Keratinocyte (primary cell): ENCODE measurements around the gene STRADB. TPM values are rescaled to one million over a fixed set of nuclear protein-coding genes. Genes with fewer than 3 reads are reported as not detected.

Experiments used
- DNase-seq: peaks from one replicate; pipeline ENCODE4 v3.0.0-alpha.2; 2011; ENCODE audit warnings: low read depth, missing footprints, low spot score
- FAIRE-seq: peaks from 2 replicates; lab custom pipeline; 2011; peaks lifted over from hg19 to GRCh38; lab: Jason Lieb, UNC
- H2AFZ ChIP-seq: 2 replicates; pipeline ENCODE4 v1.6.0; 2012; ENCODE audit warnings: low read length, control low read depth, inconsistent platforms; ENCODE audit not compliant: control insufficient read depth
- H3K27ac ChIP-seq: 2 replicates; pipeline ENCODE4 v1.5.1; 2011; ENCODE audit warnings: low read length; ENCODE audit not compliant: control insufficient read depth, insufficient read depth
- H3K27me3 ChIP-seq: 3 replicates; pipeline ENCODE4 v1.6.0; 2011; ENCODE audit warnings: low read length; ENCODE audit not compliant: control insufficient read depth, insufficient read depth; ENCODE audit errors: extremely low read depth
- H3K36me3 ChIP-seq, 2 experiments: 2 replicates in 1 of 2; 3 replicates in 1 of 2; pipeline ENCODE4 v1.5.1; 2011; ENCODE audit warnings: low read length in 2 of 2, mild to moderate bottlenecking in 1 of 2; ENCODE audit not compliant: control insufficient read depth in 2 of 2, insufficient read depth in 2 of 2; ENCODE audit errors: extremely low read depth in 1 of 2
- H3K4me1 ChIP-seq: 3 replicates; pipeline ENCODE4 v1.5.1; 2011; ENCODE audit warnings: low read length; ENCODE audit not compliant: control insufficient read depth, insufficient read depth; ENCODE audit errors: extremely low read depth
- H3K4me2 ChIP-seq: 3 replicates; pipeline ENCODE4 v1.6.0; 2011; ENCODE audit warnings: low read depth, low read length; ENCODE audit not compliant: control insufficient read depth, insufficient read depth; ENCODE audit errors: extremely low read depth
- H3K4me3 ChIP-seq, 3 experiments: fragments of 200-600 bp in 1 of 3; sonication (generic) in 1 of 3; 2 replicates in 2 of 3; 3 replicates in 1 of 3; pipeline ENCODE4 v1.5.1; 2011 to 2016; ENCODE audit warnings: low read length in 3 of 3, mild to moderate bottlenecking in 3 of 3, control low read depth in 2 of 3, inconsistent platforms in 1 of 3, low read depth in 1 of 3, mixed read lengths in 1 of 3, mixed run types in 1 of 3, moderate library complexity in 1 of 3; ENCODE audit not compliant: control insufficient read depth in 2 of 3, insufficient read depth in 2 of 3; ENCODE audit errors: extremely low read depth in 1 of 3
- H3K79me2 ChIP-seq: 2 replicates; pipeline ENCODE4 v1.6.0; 2012; ENCODE audit warnings: low read length; ENCODE audit not compliant: control insufficient read depth, insufficient read depth
- H3K9ac ChIP-seq: 3 replicates; pipeline ENCODE4 v1.6.0; 2011; ENCODE audit warnings: low read length; ENCODE audit not compliant: control insufficient read depth, insufficient read depth; ENCODE audit errors: extremely low read depth
- H3K9me1 ChIP-seq: 3 replicates; pipeline ENCODE4 v1.6.0; 2011; ENCODE audit warnings: low read length; ENCODE audit not compliant: control insufficient read depth, insufficient read depth; ENCODE audit errors: extremely low read depth
- H3K9me3 ChIP-seq: 2 replicates; pipeline ENCODE4 v1.5.1; 2012; ENCODE audit warnings: low read depth, low read length; ENCODE audit not compliant: control insufficient read depth
- H4K20me1 ChIP-seq: 3 replicates; pipeline ENCODE4 v1.6.0; 2011; ENCODE audit warnings: low read length; ENCODE audit not compliant: control insufficient read depth, insufficient read depth; ENCODE audit errors: extremely low read depth
- EZH2 ChIP-seq: IDR thresholded peaks from one replicate; pipeline ENCODE4 v1.6.1; 2012; ENCODE audit warnings: inconsistent platforms, mild to moderate bottlenecking, low read length, moderate library complexity
- dilution Hi-C: fragments of 300-500 bp; cut with MboI; formaldehyde crosslinking; loops from one replicate; pipeline ENCODE4 v1.7.0; 2020; ENCODE audit warnings: low sequenced_read_pairs; ENCODE audit not compliant: extremely low pct_ligation_motif_present
- polyA plus RNA-seq, 5 experiments: library from polyadenylated mRNA; depleted of rRNA in 3 of 5; stranded (reverse) in 3 of 5; stranded (forward) in 1 of 5; unstranded in 1 of 5; fragments of >200 nt; gene quantifications; 1 replicate in 1 of 5; 2 replicates in 3 of 5; 3 replicates in 1 of 5; pipeline versions ENCODE4 v1.2.1 to v1.2.3, GENCODE V29; 2011 to 2012; ENCODE audit warnings: missing spikeins in 2 of 5, low read depth in 1 of 5, low replicate concordance in 1 of 5
- TF ChIP-seq, protein P1 (sequence below), 3 experiments: IDR thresholded peaks in 1 of 3; conservative IDR thresholded peaks in 1 of 3; optimal IDR thresholded peaks in 1 of 3; 2 replicates in 2 of 3; 3 replicates in 1 of 3; pipeline versions ENCODE3 to v1.5.1; 2011; ENCODE audit warnings: low read length in 3 of 3, mild to moderate bottlenecking in 3 of 3, moderate library complexity in 2 of 3, control low read depth in 1 of 3, inconsistent platforms in 1 of 3; ENCODE audit not compliant: insufficient read depth in 2 of 3; ENCODE audit errors: extremely low read depth in 1 of 3

STRADB gene
- polyA plus RNA-seq, 1 donor (not counting 4 experiments of a cell fraction or from before 2014, with no cell fraction given) = 14.6 TPM

DNA sequence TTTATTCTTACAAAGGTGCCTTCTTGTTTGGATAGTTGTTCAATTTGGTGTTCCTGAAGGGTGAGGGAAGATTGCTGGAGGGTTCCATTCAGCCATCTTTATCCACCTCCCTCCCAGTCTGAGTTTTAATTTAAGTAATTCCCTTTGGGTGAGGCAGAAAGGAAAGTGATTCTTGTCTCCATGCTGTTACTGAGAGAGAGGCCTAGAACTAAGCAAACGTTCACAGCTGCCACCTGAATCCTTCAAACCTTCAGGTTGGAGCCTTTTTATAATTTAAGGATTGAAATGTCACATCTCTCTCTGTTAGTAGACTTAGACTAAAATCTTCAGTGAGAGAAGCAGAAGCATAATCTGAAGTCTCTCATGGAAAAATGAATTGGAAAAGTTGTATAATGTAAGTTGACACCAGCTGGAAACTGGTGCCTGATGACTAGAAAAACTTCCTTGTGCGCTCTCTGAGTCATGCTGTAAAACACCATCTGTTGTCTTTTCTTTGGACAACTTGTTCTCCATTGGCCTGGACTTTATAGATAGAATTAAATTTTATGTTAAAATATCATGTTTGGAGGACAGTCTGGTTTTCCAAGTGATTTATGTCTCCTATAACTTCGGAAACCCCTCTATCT lies 14.6 kb downstream of the STRADB start:
- no peaks in the 10 kb centered on the region for H3K27me3 ChIP-seq
- no peak overlapping the region for H3K27ac ChIP-seq
- H3K36me3 ChIP-seq = peaks cover 6 to 10% of the 10 kb centered on the region in 2 experiments
- FAIRE-seq = peak; percentile 57
- no peak for DNase-seq
- dilution Hi-C loops = no loop called here
- H3K9ac ChIP-seq = no peak overlapping the region
- no peak overlapping the region for H3K4me2 ChIP-seq
- H3K4me1 ChIP-seq = peaks cover 5% of the 10 kb centered on the region
- no peaks in the 10 kb centered on the region for H3K79me2 ChIP-seq
- no peaks in the 10 kb centered on the region for H3K9me3 ChIP-seq
- no peaks in the 10 kb centered on the region for H4K20me1 ChIP-seq
- TF ChIP-seq, protein P1, sequence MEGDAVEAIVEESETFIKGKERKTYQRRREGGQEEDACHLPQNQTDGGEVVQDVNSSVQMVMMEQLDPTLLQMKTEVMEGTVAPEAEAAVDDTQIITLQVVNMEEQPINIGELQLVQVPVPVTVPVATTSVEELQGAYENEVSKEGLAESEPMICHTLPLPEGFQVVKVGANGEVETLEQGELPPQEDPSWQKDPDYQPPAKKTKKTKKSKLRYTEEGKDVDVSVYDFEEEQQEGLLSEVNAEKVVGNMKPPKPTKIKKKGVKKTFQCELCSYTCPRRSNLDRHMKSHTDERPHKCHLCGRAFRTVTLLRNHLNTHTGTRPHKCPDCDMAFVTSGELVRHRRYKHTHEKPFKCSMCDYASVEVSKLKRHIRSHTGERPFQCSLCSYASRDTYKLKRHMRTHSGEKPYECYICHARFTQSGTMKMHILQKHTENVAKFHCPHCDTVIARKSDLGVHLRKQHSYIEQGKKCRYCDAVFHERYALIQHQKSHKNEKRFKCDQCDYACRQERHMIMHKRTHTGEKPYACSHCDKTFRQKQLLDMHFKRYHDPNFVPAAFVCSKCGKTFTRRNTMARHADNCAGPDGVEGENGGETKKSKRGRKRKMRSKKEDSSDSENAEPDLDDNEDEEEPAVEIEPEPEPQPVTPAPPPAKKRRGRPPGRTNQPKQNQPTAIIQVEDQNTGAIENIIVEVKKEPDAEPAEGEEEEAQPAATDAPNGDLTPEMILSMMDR (optimal IDR thresholded peaks at IDR 0.05 in 1 of 3, IDR thresholded peaks at IDR 0.05 in 1 of 3, conservative IDR thresholded peaks at IDR 0.05 in 1 of 3; ENCODE audit: extremely low read depth in 1 of 3, insufficient read depth in 2 of 3, low read length in 3 of 3) = no peak
- TF ChIP-seq EZH2 = no peak
- H3K9me1 ChIP-seq = no peaks in the 10 kb centered on the region
- no peak overlapping the region for H2AFZ ChIP-seq
- no peak overlapping the region for H3K4me3 ChIP-seq

DNA sequence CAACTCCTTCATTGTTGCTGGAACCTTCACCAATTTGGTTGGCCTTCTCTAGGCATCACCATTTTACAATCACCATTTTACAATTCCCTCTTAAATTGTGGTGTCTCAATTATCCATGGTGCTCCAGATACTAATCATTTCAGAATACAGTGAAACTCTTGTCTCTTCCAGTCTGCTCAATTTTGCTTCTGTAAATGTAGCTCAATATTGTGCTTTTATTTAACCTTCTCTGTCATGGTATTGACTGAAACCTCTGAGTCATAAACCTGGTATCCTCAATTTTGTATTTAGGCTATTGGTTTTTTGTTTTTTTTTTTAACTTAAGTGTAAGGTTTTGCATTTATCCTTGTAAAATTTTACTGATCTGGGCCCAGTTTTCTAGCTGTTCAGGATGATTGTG lies 16.1 kb downstream of the STRADB start:
- no peak overlapping the region for H3K9ac ChIP-seq
- no peak overlapping the region for H3K4me3 ChIP-seq
- TF ChIP-seq EZH2 = no peak
- TF ChIP-seq, protein P1 (optimal IDR thresholded peaks at IDR 0.05 in 1 of 3, IDR thresholded peaks at IDR 0.05 in 1 of 3, conservative IDR thresholded peaks at IDR 0.05 in 1 of 3; ENCODE audit: extremely low read depth in 1 of 3, insufficient read depth in 2 of 3, low read length in 3 of 3) = no peak
- dilution Hi-C loops = no loop called here
- no peaks in the 10 kb centered on the region for H3K9me3 ChIP-seq
- H3K36me3 ChIP-seq = peaks cover 6 to 8% of the 10 kb centered on the region in 2 experiments
- DNase-seq (no peak), FAIRE-seq (no peak)
- H3K4me2 ChIP-seq = no peak overlapping the region
- H3K4me1 ChIP-seq = peaks cover 15% of the 10 kb centered on the region
- no peak overlapping the region for H3K27ac ChIP-seq
- no peak overlapping the region for H2AFZ ChIP-seq
- no peaks in the 10 kb centered on the region for H3K9me1 ChIP-seq
- H4K20me1 ChIP-seq = no peaks in the 10 kb centered on the region
- no peaks in the 10 kb centered on the region for H3K27me3 ChIP-seq
- no peaks in the 10 kb centered on the region for H3K79me2 ChIP-seq
